Heart left ventricle (tissue), 13 donors: Measurements from ENCODE around the gene LTB4R.

Experiments used
- POLR2A ChIP-seq, 2 donors: fragments of 450-650 bp; IDR thresholded peaks; one replicate each; pipeline ENCODE4 v1.6.1; 2017; ENCODE audit warnings: antibody characterized with exemption in 2 of 2, mild to moderate bottlenecking in 2 of 2, moderate library complexity in 2 of 2
- TF ChIP-seq, protein P1 (sequence below), 12 donors: fragments of 200-600 bp; sonication (generic) in 4 of 12; IDR thresholded peaks; one replicate each; pipeline versions ENCODE4 v1.5.0 to v1.8.0; 2018 to 2022; ENCODE audit warnings: antibody characterized with exemption in 12 of 12, mild to moderate bottlenecking in 5 of 12
- donor health status: ischemic (EF 13 %, LVEDD 7.1; RV severe dilation, severe dysfunction).
- donor health status: DM: no; HTN: yes; CAD: no.
- donor health status: DM: no; HTN: no; CAD: no.
- donor health status: ischemic (EF 25% LVEDD 6.9; RV normal size, moderate dysfunction).
- donor health status: ischemic (EF 25% LVEDD 5.7; RV mildly dilated, moderate dysfunction).
- donor health status: ischemic (EF 35%, LVEDD 5.7; RV mildly dilated, moderate dysfunction).
- donor health status: nonischemic (EF 11% LVEDD 7.7; RV severe dilation, severe dysfunction).
- donor health status: DM: yes; HTN: yes; CAD: no.
- donor health status: PGD.
- donor health status: ischemic (EF 29% LVEDD 5.4; RV normal size, mild dysfunction).
- donor health status: nonischemic (EF 23%, LVEDD 6.1; RV moderate dilation, normal function).

DNA sequence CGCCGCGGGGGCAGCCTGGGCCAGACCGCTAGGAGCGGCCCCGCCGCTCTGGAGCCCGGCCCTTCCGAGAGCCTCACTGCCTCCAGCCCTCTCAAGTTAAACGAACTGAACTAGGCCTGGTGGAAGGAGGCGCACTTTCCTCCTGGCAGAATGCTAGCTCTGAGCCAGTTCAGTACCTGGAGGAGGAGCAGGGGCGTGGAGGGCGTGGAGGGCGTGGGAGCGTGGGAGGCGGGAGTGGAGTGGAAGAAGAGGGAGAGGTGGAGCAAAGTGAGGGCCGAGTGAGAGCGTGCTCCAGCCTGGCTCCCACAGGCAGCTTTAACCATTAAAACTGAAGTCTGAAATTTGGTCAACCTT is 5.3 kb downstream of the LTB4R start:
- TF ChIP-seq, protein P1, sequence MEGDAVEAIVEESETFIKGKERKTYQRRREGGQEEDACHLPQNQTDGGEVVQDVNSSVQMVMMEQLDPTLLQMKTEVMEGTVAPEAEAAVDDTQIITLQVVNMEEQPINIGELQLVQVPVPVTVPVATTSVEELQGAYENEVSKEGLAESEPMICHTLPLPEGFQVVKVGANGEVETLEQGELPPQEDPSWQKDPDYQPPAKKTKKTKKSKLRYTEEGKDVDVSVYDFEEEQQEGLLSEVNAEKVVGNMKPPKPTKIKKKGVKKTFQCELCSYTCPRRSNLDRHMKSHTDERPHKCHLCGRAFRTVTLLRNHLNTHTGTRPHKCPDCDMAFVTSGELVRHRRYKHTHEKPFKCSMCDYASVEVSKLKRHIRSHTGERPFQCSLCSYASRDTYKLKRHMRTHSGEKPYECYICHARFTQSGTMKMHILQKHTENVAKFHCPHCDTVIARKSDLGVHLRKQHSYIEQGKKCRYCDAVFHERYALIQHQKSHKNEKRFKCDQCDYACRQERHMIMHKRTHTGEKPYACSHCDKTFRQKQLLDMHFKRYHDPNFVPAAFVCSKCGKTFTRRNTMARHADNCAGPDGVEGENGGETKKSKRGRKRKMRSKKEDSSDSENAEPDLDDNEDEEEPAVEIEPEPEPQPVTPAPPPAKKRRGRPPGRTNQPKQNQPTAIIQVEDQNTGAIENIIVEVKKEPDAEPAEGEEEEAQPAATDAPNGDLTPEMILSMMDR (IDR thresholded peaks at IDR 0.05), result no peak
- TF ChIP-seq POLR2A (IDR thresholded peaks at IDR 0.05), result no peak
